Measurements from ENCODE around the gene SMC6. TPM values are rescaled to one million over a fixed set of nuclear protein-coding genes. Genes with fewer than 3 reads are reported as not detected.

SMC6 gene
- total RNA-seq, 1 experiment from 2014 or later = 41.3 TPM

- no peak for TF ChIP-seq CTCF (IDR thresholded peaks at IDR 0.05; ENCODE audit: insufficient read depth in 1 of 2, low read depth in 1 of 2, low read length in 1 of 2, severe bottlenecking in 1 of 2, unreplicated experiment in 1 of 2)
- no peaks in the 10 kb centered on the region for H3K27me3 Mint-ChIP-seq (ENCODE audit: insufficient read depth, unreplicated experiment)
- H3K4me3 ChIP-seq (ENCODE audit: low read depth, low read length) = no peak overlapping the region
- CTCF ChIA-PET = no interaction called here
- H3K27me3 ChIP-seq (replicated peaks; ENCODE audit: control insufficient read depth, insufficient read depth, low read length) = no peaks in the 10 kb centered on the region
- POLR2A ChIA-PET = no interaction called here
- intact Hi-C loops (cut with micrococcal nuclease; ENCODE audit: unreplicated experiment) = no loop called here
- H3K36me3 ChIP-seq (ENCODE audit: control insufficient read depth, insufficient read depth, low read length) = no peaks in the 10 kb centered on the region
- H3K4me3 Mint-ChIP-seq (ENCODE audit: unreplicated experiment) = no peak overlapping the region
- H3K9me3 ChIP-seq = no peaks in the 10 kb centered on the region
- H3K4me1 ChIP-seq = no peaks in the 10 kb centered on the region
- DNase-seq = no peak
- H3K36me3 Mint-ChIP-seq (ENCODE audit: insufficient read depth, unreplicated experiment) = peaks cover 46% of the 10 kb centered on the region
- no peak overlapping the region for H3K27ac Mint-ChIP-seq (ENCODE audit: unreplicated experiment)
- H3K9me3 Mint-ChIP-seq (ENCODE audit: unreplicated experiment) = no peaks in the 10 kb centered on the region
- no peaks in the 10 kb centered on the region for H3K4me1 Mint-ChIP-seq (ENCODE audit: low read depth, unreplicated experiment)
- no TSS peak for BruUV-seq (replicated peaks)
Observed at GRCh38 chr2:17781482-17781881, 27.9 kb upstream of the SMC6 start.

- H3K4me3 Mint-ChIP-seq (ENCODE audit: unreplicated experiment) = no peak overlapping the region
- no peaks in the 10 kb centered on the region for H3K4me1 ChIP-seq
Observed at GRCh38 chr2:17780546-17780945, 26.9 kb upstream of the SMC6 start.

GRCh38 chr2:17772532-17772931 lies 18.9 kb upstream of the SMC6 start:
- Histone ChIP-seq H3K27me3 (replicated peaks; ENCODE audit: control insufficient read depth, insufficient read depth, low read length) (no peaks in the 10 kb centered on the region), H3K4me1 (no peaks in the 10 kb centered on the region), H3K4me3 (ENCODE audit: low read depth, low read length) (no peak overlapping the region), H3K36me3 (ENCODE audit: control insufficient read depth, insufficient read depth, low read length) (no peaks in the 10 kb centered on the region), H3K9me3 (no peaks in the 10 kb centered on the region)
- intact Hi-C loops (cut with micrococcal nuclease; ENCODE audit: unreplicated experiment) = no loop called here
- ChIA-PET POLR2A (no interaction called here), CTCF (no interaction called here)
- no peak for TF ChIP-seq CTCF (IDR thresholded peaks at IDR 0.05; ENCODE audit: insufficient read depth in 1 of 2, low read depth in 1 of 2, low read length in 1 of 2, severe bottlenecking in 1 of 2, unreplicated experiment in 1 of 2)
- no peaks in the 10 kb centered on the region for H3K27me3 Mint-ChIP-seq (ENCODE audit: insufficient read depth, unreplicated experiment)
- H3K27ac Mint-ChIP-seq (ENCODE audit: unreplicated experiment) = no peak overlapping the region
- no TSS peak for BruUV-seq (replicated peaks)
- H3K4me3 Mint-ChIP-seq (ENCODE audit: unreplicated experiment) = no peak overlapping the region
- no peaks in the 10 kb centered on the region for H3K4me1 Mint-ChIP-seq (ENCODE audit: low read depth, unreplicated experiment)
- DNase-seq = no peak
- peaks cover 48% of the 10 kb centered on the region for H3K36me3 Mint-ChIP-seq (ENCODE audit: insufficient read depth, unreplicated experiment)
- no peaks in the 10 kb centered on the region for H3K9me3 Mint-ChIP-seq (ENCODE audit: unreplicated experiment)

More at GRCh38 chr2:17780546-17780945, 26.9 kb upstream of the SMC6 start:
- Histone ChIP-seq H3K36me3 (ENCODE audit: control insufficient read depth, insufficient read depth, low read length) (no peaks in the 10 kb centered on the region), H3K4me3 (ENCODE audit: low read depth, low read length) (no peak overlapping the region), H3K9me3 (no peaks in the 10 kb centered on the region), H3K27me3 (replicated peaks; ENCODE audit: control insufficient read depth, insufficient read depth, low read length) (no peaks in the 10 kb centered on the region)
- no peak for DNase-seq
- no peaks in the 10 kb centered on the region for H3K4me1 Mint-ChIP-seq (ENCODE audit: low read depth, unreplicated experiment)
- no peak for TF ChIP-seq CTCF (IDR thresholded peaks at IDR 0.05; ENCODE audit: insufficient read depth in 1 of 2, low read depth in 1 of 2, low read length in 1 of 2, severe bottlenecking in 1 of 2, unreplicated experiment in 1 of 2)
- BruUV-seq (replicated peaks) = no TSS peak
- H3K36me3 Mint-ChIP-seq (ENCODE audit: insufficient read depth, unreplicated experiment) = peaks cover 56% of the 10 kb centered on the region
- no peaks in the 10 kb centered on the region for H3K27me3 Mint-ChIP-seq (ENCODE audit: insufficient read depth, unreplicated experiment)
- H3K9me3 Mint-ChIP-seq (ENCODE audit: unreplicated experiment) = no peaks in the 10 kb centered on the region
- intact Hi-C loops (cut with micrococcal nuclease; ENCODE audit: unreplicated experiment) = no loop called here
- no peak overlapping the region for H3K27ac Mint-ChIP-seq (ENCODE audit: unreplicated experiment)
- ChIA-PET POLR2A (no interaction called here), CTCF (no interaction called here)

Data from Caco-2 (cell line).